SK-N-SH (cell line): Measurements from ENCODE around the gene ELMO1.
A peak's percentile ranks its signal among the peaks of the same experiment; 100 is the strongest.

ENCODE experiments used
- MXI1 ChIP-seq: IDR thresholded peaks from 2 replicates; pipeline ENCODE4 v1.6.1; 2012; ENCODE audit warnings: mild to moderate bottlenecking, low read depth, low read length, improper control_type of control experiment
- TF ChIP-seq, protein P1 (sequence below): fragments of 200-600 bp; sonication (generic); IDR thresholded peaks from 2 replicates; pipeline ENCODE4 v1.6.1; 2017; ENCODE audit warnings: antibody characterized with exemption, mild to moderate bottlenecking, moderate library complexity

DNA sequence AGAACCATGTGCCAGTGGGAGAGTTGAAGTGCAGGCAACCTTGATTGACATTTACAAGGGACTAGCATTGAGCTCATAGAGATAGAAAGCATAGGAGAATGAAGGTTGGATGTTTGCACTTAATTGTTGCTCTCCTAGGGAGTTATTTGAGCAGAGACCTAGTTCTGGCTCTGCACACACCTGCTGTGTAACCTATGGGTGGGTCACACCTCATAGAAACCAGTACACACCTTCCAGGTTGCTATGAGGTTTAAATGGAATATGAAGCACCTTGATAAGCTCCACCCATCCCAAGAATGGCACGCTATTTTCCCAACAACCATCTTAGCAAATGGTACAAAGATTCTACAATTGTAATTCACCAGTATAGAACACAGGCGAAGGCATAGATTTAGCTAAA is 638.2 kb downstream of the ELMO1 start:
- peak; percentile 41; the same call in 1 of the 2 replicates for TF ChIP-seq MXI1
- TF ChIP-seq, protein P1, sequence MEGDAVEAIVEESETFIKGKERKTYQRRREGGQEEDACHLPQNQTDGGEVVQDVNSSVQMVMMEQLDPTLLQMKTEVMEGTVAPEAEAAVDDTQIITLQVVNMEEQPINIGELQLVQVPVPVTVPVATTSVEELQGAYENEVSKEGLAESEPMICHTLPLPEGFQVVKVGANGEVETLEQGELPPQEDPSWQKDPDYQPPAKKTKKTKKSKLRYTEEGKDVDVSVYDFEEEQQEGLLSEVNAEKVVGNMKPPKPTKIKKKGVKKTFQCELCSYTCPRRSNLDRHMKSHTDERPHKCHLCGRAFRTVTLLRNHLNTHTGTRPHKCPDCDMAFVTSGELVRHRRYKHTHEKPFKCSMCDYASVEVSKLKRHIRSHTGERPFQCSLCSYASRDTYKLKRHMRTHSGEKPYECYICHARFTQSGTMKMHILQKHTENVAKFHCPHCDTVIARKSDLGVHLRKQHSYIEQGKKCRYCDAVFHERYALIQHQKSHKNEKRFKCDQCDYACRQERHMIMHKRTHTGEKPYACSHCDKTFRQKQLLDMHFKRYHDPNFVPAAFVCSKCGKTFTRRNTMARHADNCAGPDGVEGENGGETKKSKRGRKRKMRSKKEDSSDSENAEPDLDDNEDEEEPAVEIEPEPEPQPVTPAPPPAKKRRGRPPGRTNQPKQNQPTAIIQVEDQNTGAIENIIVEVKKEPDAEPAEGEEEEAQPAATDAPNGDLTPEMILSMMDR = no peak
